ENCODE results near the gene KRTAP5-9.
A peak's percentile ranks its signal among the peaks of the same experiment; 100 is the strongest.

DNA sequence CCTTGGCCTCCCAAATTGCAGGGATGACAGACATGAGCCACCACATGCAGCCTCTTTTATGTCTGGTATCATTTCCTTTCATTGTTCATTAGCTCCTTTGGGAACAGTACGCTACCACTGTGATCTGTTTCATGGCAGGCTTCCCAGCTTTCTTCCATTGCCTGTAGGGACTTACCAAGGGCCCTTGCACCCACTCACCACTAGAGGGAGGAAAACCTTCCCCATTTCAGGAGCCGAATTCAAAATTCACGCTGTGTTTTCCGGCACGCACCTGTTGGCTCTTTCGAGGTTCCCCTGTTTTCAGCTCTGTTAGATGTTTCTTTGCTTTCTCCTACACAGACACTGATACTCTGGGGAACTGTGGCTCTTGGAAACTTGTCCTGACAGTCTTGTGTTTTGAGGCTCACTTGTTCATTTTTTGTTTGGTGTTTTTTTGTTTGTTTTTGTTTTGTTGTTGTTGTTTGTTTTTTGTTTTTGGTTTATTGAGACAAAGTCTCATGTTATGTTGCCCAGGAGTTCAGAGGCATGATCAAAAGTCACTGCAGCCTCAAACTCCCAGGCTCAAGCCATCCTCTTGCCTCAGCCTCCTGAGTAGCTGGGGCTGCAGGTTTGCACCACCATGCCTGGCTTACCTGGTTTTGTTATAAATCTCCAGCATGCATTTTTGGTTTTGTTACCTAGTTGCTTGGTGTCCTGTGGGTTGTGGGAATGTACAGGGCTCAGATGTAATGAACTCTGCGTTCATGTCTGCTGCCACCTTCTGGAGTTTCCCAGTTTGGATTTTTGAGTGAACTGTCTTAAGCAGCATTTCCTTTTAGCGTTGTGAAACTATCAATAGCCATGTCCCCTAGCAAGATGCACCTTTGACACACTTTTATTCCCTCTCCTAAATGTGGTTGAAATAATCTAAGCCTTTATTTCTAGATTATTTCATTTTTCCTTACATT lies 32.1 kb downstream of the KRTAP5-9 start:
- TF ChIP-seq, protein P1, sequence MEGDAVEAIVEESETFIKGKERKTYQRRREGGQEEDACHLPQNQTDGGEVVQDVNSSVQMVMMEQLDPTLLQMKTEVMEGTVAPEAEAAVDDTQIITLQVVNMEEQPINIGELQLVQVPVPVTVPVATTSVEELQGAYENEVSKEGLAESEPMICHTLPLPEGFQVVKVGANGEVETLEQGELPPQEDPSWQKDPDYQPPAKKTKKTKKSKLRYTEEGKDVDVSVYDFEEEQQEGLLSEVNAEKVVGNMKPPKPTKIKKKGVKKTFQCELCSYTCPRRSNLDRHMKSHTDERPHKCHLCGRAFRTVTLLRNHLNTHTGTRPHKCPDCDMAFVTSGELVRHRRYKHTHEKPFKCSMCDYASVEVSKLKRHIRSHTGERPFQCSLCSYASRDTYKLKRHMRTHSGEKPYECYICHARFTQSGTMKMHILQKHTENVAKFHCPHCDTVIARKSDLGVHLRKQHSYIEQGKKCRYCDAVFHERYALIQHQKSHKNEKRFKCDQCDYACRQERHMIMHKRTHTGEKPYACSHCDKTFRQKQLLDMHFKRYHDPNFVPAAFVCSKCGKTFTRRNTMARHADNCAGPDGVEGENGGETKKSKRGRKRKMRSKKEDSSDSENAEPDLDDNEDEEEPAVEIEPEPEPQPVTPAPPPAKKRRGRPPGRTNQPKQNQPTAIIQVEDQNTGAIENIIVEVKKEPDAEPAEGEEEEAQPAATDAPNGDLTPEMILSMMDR (IDR thresholded peaks at IDR 0.05): peak in 3 of 4 experiments; percentile 58 to 81 (median 69)
- TF ChIP-seq EP300 (IDR thresholded peaks at IDR 0.05) (no peak), POLR2AphosphoS5 (IDR thresholded peaks at IDR 0.05) (no peak)
